Measurements from ENCODE around the gene PIEZO2. TPM values are rescaled to one million over a fixed set of nuclear protein-coding genes. Genes with fewer than 3 reads are reported as not detected.

Gene PIEZO2
- polyA plus RNA-seq, 1 donor from 2014 or later = 0.30 TPM

DNA sequence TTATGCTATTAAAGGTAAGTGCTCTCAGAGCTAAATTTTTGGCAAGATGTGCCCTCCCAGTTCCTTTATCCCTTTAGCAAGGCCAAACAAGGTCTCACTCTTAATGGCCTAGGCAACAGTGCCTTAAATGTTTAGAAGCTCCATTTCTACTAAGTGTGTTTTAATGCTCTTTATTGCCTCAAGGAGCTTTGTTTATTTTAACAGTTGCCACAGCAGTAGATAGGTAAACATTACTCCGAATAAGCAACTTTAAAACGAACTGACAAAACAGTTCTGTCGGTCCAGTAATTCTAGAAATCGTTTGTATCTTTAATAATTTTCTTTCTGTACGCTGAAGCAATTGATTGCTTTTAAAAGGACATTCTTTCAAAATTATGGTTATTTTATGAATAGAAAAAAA lies 74.5 kb downstream of the PIEZO2 start:
- Histone ChIP-seq H3K9me2 (ENCODE audit: insufficient read depth, low read length) (no peaks in the 10 kb centered on the region), H3K27ac (ENCODE audit: low read length) (no peak overlapping the region), H3F3A (ENCODE audit: insufficient read depth, low read length, poor library complexity, severe bottlenecking) (no peaks in the 10 kb centered on the region), H3K4me2 (ENCODE audit: low read length) (no peak overlapping the region), H4K20me1 (ENCODE audit: insufficient read depth) (no peaks in the 10 kb centered on the region), H3K9ac (ENCODE audit: low read length) (no peak overlapping the region), H3K79me2 (replicated peaks; ENCODE audit: insufficient read depth, low read length) (no peaks in the 10 kb centered on the region), H2AFZ (ENCODE audit: low read depth, low read length) (no peak overlapping the region), H3K27me3 (ENCODE audit: insufficient read depth, low read depth, low read length) (no peaks in the 10 kb centered on the region), H3K9me3 (ENCODE audit: low read length) (no peaks in the 10 kb centered on the region), H3K4me3 (ENCODE audit: low read length) (no peak overlapping the region), H3K36me3 (ENCODE audit: insufficient read depth, low read length) (no peaks in the 10 kb centered on the region)
- TF ChIP-seq MXI1 (conservative IDR thresholded peaks at IDR 0.05; ENCODE audit: poor library complexity, severe bottlenecking) (no peak), EZH2 (IDR thresholded peaks at IDR 0.05; ENCODE audit: borderline replicate concordance, insufficient read depth, low read length, poor library complexity, severe bottlenecking) (no peak), EP300 (conservative IDR thresholded peaks at IDR 0.05; ENCODE audit: poor library complexity, severe bottlenecking) (no peak), POLR2AphosphoS5 (IDR thresholded peaks at IDR 0.05) (no peak), SMC3 (conservative IDR thresholded peaks at IDR 0.05; ENCODE audit: poor library complexity) (no peak), RAD21 (conservative IDR thresholded peaks at IDR 0.05) (no peak), TAF1 (IDR thresholded peaks at IDR 0.05; ENCODE audit: low read depth) (no peak)
- TF ChIP-seq, protein P1, sequence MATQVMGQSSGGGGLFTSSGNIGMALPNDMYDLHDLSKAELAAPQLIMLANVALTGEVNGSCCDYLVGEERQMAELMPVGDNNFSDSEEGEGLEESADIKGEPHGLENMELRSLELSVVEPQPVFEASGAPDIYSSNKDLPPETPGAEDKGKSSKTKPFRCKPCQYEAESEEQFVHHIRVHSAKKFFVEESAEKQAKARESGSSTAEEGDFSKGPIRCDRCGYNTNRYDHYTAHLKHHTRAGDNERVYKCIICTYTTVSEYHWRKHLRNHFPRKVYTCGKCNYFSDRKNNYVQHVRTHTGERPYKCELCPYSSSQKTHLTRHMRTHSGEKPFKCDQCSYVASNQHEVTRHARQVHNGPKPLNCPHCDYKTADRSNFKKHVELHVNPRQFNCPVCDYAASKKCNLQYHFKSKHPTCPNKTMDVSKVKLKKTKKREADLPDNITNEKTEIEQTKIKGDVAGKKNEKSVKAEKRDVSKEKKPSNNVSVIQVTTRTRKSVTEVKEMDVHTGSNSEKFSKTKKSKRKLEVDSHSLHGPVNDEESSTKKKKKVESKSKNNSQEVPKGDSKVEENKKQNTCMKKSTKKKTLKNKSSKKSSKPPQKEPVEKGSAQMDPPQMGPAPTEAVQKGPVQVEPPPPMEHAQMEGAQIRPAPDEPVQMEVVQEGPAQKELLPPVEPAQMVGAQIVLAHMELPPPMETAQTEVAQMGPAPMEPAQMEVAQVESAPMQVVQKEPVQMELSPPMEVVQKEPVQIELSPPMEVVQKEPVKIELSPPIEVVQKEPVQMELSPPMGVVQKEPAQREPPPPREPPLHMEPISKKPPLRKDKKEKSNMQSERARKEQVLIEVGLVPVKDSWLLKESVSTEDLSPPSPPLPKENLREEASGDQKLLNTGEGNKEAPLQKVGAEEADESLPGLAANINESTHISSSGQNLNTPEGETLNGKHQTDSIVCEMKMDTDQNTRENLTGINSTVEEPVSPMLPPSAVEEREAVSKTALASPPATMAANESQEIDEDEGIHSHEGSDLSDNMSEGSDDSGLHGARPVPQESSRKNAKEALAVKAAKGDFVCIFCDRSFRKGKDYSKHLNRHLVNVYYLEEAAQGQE (IDR thresholded peaks at IDR 0.05; ENCODE audit: borderline replicate concordance) = no peak
- TF ChIP-seq, protein P2, sequence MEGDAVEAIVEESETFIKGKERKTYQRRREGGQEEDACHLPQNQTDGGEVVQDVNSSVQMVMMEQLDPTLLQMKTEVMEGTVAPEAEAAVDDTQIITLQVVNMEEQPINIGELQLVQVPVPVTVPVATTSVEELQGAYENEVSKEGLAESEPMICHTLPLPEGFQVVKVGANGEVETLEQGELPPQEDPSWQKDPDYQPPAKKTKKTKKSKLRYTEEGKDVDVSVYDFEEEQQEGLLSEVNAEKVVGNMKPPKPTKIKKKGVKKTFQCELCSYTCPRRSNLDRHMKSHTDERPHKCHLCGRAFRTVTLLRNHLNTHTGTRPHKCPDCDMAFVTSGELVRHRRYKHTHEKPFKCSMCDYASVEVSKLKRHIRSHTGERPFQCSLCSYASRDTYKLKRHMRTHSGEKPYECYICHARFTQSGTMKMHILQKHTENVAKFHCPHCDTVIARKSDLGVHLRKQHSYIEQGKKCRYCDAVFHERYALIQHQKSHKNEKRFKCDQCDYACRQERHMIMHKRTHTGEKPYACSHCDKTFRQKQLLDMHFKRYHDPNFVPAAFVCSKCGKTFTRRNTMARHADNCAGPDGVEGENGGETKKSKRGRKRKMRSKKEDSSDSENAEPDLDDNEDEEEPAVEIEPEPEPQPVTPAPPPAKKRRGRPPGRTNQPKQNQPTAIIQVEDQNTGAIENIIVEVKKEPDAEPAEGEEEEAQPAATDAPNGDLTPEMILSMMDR (IDR thresholded peaks at IDR 0.05; ENCODE audit: poor library complexity, severe bottlenecking) = no peak

DNA sequence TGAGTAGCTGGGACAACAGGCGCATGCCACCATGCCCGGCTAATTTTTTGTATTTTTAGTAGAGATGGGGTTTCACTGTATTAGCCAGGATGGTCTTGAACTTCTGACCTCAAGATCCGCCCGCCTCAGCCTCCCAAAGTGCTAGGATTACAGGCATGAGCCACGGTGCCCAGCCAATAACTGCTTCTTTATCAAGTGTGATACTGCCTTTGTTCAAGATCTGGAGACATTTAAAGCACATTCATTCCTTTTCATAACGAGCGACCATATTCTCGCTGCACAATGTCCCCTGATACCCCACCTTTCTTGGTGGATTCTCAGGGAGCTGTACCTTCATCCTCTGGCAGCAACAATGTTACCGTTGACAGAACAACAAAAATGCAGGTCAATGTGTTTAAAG lies 75.4 kb downstream of the PIEZO2 start:
- Histone ChIP-seq H4K20me1 (ENCODE audit: insufficient read depth) (no peaks in the 10 kb centered on the region), H3K9me3 (ENCODE audit: low read length) (no peaks in the 10 kb centered on the region), H3K27me3 (ENCODE audit: insufficient read depth, low read depth, low read length) (no peaks in the 10 kb centered on the region), H3K4me2 (ENCODE audit: low read length) (no peak overlapping the region), H3K9me2 (ENCODE audit: insufficient read depth, low read length) (no peaks in the 10 kb centered on the region), H3K27ac (ENCODE audit: low read length) (no peak overlapping the region), H3K36me3 (ENCODE audit: insufficient read depth, low read length) (no peaks in the 10 kb centered on the region), H3F3A (ENCODE audit: insufficient read depth, low read length, poor library complexity, severe bottlenecking) (no peaks in the 10 kb centered on the region), H3K9ac (ENCODE audit: low read length) (no peak overlapping the region), H3K79me2 (replicated peaks; ENCODE audit: insufficient read depth, low read length) (no peaks in the 10 kb centered on the region), H3K4me3 (ENCODE audit: low read length) (no peak overlapping the region), H2AFZ (ENCODE audit: low read depth, low read length) (no peak overlapping the region)
- no peak for TF ChIP-seq MXI1 (conservative IDR thresholded peaks at IDR 0.05; ENCODE audit: poor library complexity, severe bottlenecking)
- TF ChIP-seq, protein P1 (IDR thresholded peaks at IDR 0.05; ENCODE audit: borderline replicate concordance) = no peak
- TF ChIP-seq TAF1 (IDR thresholded peaks at IDR 0.05; ENCODE audit: low read depth) = no peak
- TF ChIP-seq, protein P2 (IDR thresholded peaks at IDR 0.05; ENCODE audit: poor library complexity, severe bottlenecking) = no peak
- no peak for TF ChIP-seq RAD21 (conservative IDR thresholded peaks at IDR 0.05)
- no peak for TF ChIP-seq EP300 (conservative IDR thresholded peaks at IDR 0.05; ENCODE audit: poor library complexity, severe bottlenecking)
- no peak for TF ChIP-seq EZH2 (IDR thresholded peaks at IDR 0.05; ENCODE audit: borderline replicate concordance, insufficient read depth, low read length, poor library complexity, severe bottlenecking)
- TF ChIP-seq SMC3 (conservative IDR thresholded peaks at IDR 0.05; ENCODE audit: poor library complexity) = no peak
- no peak for TF ChIP-seq POLR2AphosphoS5 (IDR thresholded peaks at IDR 0.05)
